ENCODE data around the gene JMY.

JMY gene

DNA sequence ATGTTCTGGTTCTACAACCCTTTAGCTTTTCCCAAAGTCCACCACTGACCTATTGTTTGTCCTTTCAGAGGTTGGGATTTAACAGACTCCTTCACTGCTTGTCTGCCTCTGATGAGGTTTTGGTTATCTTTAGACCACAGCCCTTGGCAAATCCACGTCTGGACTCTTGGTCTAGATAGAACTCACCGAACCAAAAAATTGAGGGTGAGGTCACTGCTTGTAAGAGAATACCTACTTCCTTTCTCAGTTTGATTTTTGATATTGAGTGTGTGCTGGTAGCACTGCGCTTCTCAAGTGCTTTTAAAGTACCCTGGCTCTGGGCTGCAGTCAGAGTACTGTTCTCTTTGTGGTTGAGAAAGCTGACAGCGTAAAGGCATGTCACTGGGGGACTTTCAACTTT lies 61.7 kb downstream of the JMY start:
- Histone ChIP-seq H3K14ac (ENCODE audit: low read length) (no peak overlapping the region), H3K36me3 (replicated peaks in 1 of 2; ENCODE audit: control insufficient read depth in 2 of 2, insufficient read depth in 2 of 2, low read length in 2 of 2) (peaks cover 2 to 28% of the 10 kb centered on the region in 2 donors), H2BK15ac (ENCODE audit: low read length) (no peak overlapping the region), H3K18ac (ENCODE audit: low read length) (no peak overlapping the region), H3K4me3 (ENCODE audit: low read length in 2 of 2) (no peak overlapping the region), H2BK5ac (ENCODE audit: low read length) (no peak overlapping the region), H4K91ac (ENCODE audit: low read depth, low read length, poor library complexity) (no peak overlapping the region), H3K4me2 (ENCODE audit: insufficient read depth, low read length, poor library complexity, severe bottlenecking) (no peak overlapping the region), H3K27ac (replicated peaks; ENCODE audit: low read length) (no peak overlapping the region), H3K9ac (ENCODE audit: low read depth, low read length, poor library complexity) (no peak overlapping the region), H2AFZ (ENCODE audit: low read length) (no peak overlapping the region), H2BK12ac (ENCODE audit: low read length) (no peak overlapping the region), H2AK5ac (ENCODE audit: low read depth, low read length) (no peak overlapping the region), H3K27me3 (ENCODE audit: control insufficient read depth in 3 of 3, insufficient read depth in 3 of 3, low read depth in 1 of 3, low read length in 3 of 3) (no peaks in the 10 kb centered on the region), H4K8ac (ENCODE audit: low read depth, low read length) (no peak overlapping the region), H2BK120ac (ENCODE audit: low read depth, low read length) (no peak overlapping the region), H3K4me1 (ENCODE audit: control insufficient read depth in 2 of 2, insufficient read depth in 1 of 2, low read depth in 1 of 2, low read length in 2 of 2) (no peaks in the 10 kb centered on the region), H3K79me1 (ENCODE audit: low read depth, low read length) (no peaks in the 10 kb centered on the region), H3K4ac (ENCODE audit: low read length) (no peak overlapping the region), H3K9me3 (replicated peaks in 1 of 2; ENCODE audit: control insufficient read depth in 2 of 2, insufficient read depth in 1 of 2, low read depth in 1 of 2, low read length in 2 of 2) (no peaks in the 10 kb centered on the region), H3K23ac (ENCODE audit: low read depth, low read length, poor library complexity) (no peak overlapping the region)
- DNase-seq (ENCODE audit: low spot score) = no peak
- no CpG with 5 or more reads among the region's 4 CpGs for WGBS, 2 donors (ENCODE audit: extremely low coverage in 2 of 2, insufficient read length in 2 of 2, insufficient replicate concordance in 1 of 2)

DNA sequence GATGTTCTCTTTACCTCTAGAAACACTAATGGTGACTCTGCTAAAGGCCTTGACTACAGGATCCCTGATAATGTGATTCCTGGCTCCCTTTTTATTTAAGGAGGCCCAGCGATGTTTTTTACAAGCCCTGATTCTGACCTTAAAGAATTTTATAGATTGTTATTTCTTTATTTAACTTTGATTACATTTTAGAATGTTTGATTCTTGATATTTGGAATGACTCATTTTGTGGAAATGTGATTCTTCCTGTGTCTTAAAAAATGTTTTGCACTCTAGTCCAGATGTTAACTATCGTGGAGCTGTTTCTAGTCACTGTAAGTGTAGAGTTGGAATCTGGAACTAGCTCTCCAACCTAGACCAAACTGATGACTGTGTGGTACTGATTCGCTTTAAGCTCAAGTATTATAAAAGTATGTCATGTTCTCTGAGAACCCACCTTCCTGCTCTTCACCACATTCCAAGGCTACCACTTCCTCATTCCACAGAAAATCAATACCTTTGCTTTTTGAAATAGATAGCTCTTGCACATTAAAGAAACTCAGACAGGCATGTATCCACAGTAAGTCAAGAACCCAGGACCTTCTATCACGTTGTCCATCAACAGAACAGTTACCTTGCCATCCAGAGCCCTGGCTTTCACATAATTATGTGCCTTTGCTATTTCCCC lies 65.2 kb downstream of the JMY start:
- no peak overlapping the region for H2BK5ac ChIP-seq (ENCODE audit: low read length)
- no peak overlapping the region for H3K4me2 ChIP-seq (ENCODE audit: insufficient read depth, low read length, poor library complexity, severe bottlenecking)
- H3K4me1 ChIP-seq (ENCODE audit: control insufficient read depth in 2 of 2, insufficient read depth in 1 of 2, low read depth in 1 of 2, low read length in 2 of 2) = no peaks in the 10 kb centered on the region
- no peaks in the 10 kb centered on the region for H3K27me3 ChIP-seq (ENCODE audit: control insufficient read depth in 3 of 3, insufficient read depth in 3 of 3, low read depth in 1 of 3, low read length in 3 of 3)
- no peak for DNase-seq (ENCODE audit: low spot score)
- H3K18ac ChIP-seq (ENCODE audit: low read length) = no peak overlapping the region
- H3K9me3 ChIP-seq (replicated peaks in 1 of 2; ENCODE audit: control insufficient read depth in 2 of 2, insufficient read depth in 1 of 2, low read depth in 1 of 2, low read length in 2 of 2) = no peaks in the 10 kb centered on the region
- no peak overlapping the region for H2BK15ac ChIP-seq (ENCODE audit: low read length)
- no peak overlapping the region for H3K9ac ChIP-seq (ENCODE audit: low read depth, low read length, poor library complexity)
- H3K14ac ChIP-seq (ENCODE audit: low read length) = no peak overlapping the region
- no peak overlapping the region for H2BK120ac ChIP-seq (ENCODE audit: low read depth, low read length)
- no peak overlapping the region for H4K91ac ChIP-seq (ENCODE audit: low read depth, low read length, poor library complexity)
- WGBS, 2 donors (ENCODE audit: extremely low coverage in 2 of 2, insufficient read length in 2 of 2, insufficient replicate concordance in 1 of 2) = no CpG with 5 or more reads among the region's 4 CpGs
- no peak overlapping the region for H3K4ac ChIP-seq (ENCODE audit: low read length)
- H2AK5ac ChIP-seq (ENCODE audit: low read depth, low read length) = no peak overlapping the region
- no peak overlapping the region for H3K27ac ChIP-seq (replicated peaks; ENCODE audit: low read length)
- peaks cover 2 to 29% of the 10 kb centered on the region in 2 donors for H3K36me3 ChIP-seq (replicated peaks in 1 of 2; ENCODE audit: control insufficient read depth in 2 of 2, insufficient read depth in 2 of 2, low read length in 2 of 2)
- H4K8ac ChIP-seq (ENCODE audit: low read depth, low read length) = no peak overlapping the region
- H3K23ac ChIP-seq (ENCODE audit: low read depth, low read length, poor library complexity) = no peak overlapping the region
- no peak overlapping the region for H2BK12ac ChIP-seq (ENCODE audit: low read length)
- H3K4me3 ChIP-seq (ENCODE audit: low read length in 2 of 2) = no peak overlapping the region
- no peaks in the 10 kb centered on the region for H3K79me1 ChIP-seq (ENCODE audit: low read depth, low read length)
- H2AFZ ChIP-seq (ENCODE audit: low read length) = no peak overlapping the region

DNA sequence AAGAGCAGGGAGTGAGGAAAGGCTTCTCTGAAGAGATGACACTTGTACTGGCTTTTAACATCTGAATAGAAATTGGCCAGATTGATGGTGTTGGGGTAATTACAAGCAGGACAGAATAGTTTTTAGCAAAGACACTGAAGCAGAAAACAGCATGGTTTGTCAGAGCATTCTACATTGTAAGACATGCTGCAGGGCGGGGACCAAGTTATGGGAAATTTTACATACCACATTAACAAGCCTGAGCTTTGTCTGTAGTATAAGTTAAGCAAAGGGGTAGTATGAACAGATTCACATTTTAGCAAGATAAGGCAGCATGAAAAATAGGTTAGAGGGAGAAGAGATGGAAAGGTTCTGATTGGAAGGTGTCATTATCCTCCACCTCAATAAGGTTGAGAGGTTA lies 66.5 kb downstream of the JMY start:
- no peak overlapping the region for H4K8ac ChIP-seq (ENCODE audit: low read depth, low read length)
- no peak for DNase-seq (ENCODE audit: low spot score)
- H3K9me3 ChIP-seq (replicated peaks in 1 of 2; ENCODE audit: control insufficient read depth in 2 of 2, insufficient read depth in 1 of 2, low read depth in 1 of 2, low read length in 2 of 2) = no peaks in the 10 kb centered on the region
- H3K4ac ChIP-seq (ENCODE audit: low read length) = no peak overlapping the region
- H2AK5ac ChIP-seq (ENCODE audit: low read depth, low read length) = no peak overlapping the region
- H3K4me3 ChIP-seq (ENCODE audit: low read length in 2 of 2) = no peak overlapping the region
- H3K18ac ChIP-seq (ENCODE audit: low read length) = no peak overlapping the region
- H3K14ac ChIP-seq (ENCODE audit: low read length) = no peak overlapping the region
- H2BK120ac ChIP-seq (ENCODE audit: low read depth, low read length) = no peak overlapping the region
- no peaks in the 10 kb centered on the region for H3K79me1 ChIP-seq (ENCODE audit: low read depth, low read length)
- no peak overlapping the region for H2AFZ ChIP-seq (ENCODE audit: low read length)
- H3K36me3 ChIP-seq (replicated peaks in 1 of 2; ENCODE audit: control insufficient read depth in 2 of 2, insufficient read depth in 2 of 2, low read length in 2 of 2) = peaks cover 2 to 41% of the 10 kb centered on the region in 2 donors
- H3K4me2 ChIP-seq (ENCODE audit: insufficient read depth, low read length, poor library complexity, severe bottlenecking) = no peak overlapping the region
- H3K27me3 ChIP-seq (ENCODE audit: control insufficient read depth in 3 of 3, insufficient read depth in 3 of 3, low read depth in 1 of 3, low read length in 3 of 3) = no peaks in the 10 kb centered on the region
- no peak overlapping the region for H2BK12ac ChIP-seq (ENCODE audit: low read length)
- H2BK15ac ChIP-seq (ENCODE audit: low read length) = no peak overlapping the region
- H3K27ac ChIP-seq (replicated peaks; ENCODE audit: low read length) = no peak overlapping the region
- no peak overlapping the region for H2BK5ac ChIP-seq (ENCODE audit: low read length)
- H3K9ac ChIP-seq (ENCODE audit: low read depth, low read length, poor library complexity) = no peak overlapping the region
- H3K23ac ChIP-seq (ENCODE audit: low read depth, low read length, poor library complexity) = no peak overlapping the region
- H4K91ac ChIP-seq (ENCODE audit: low read depth, low read length, poor library complexity) = no peak overlapping the region
- no peaks in the 10 kb centered on the region for H3K4me1 ChIP-seq (ENCODE audit: control insufficient read depth in 2 of 2, insufficient read depth in 1 of 2, low read depth in 1 of 2, low read length in 2 of 2)
- WGBS, 2 donors (ENCODE audit: extremely low coverage in 2 of 2, insufficient read length in 2 of 2, insufficient replicate concordance in 1 of 2) = no CpG with 5 or more reads among the region's 1 CpG

DNA sequence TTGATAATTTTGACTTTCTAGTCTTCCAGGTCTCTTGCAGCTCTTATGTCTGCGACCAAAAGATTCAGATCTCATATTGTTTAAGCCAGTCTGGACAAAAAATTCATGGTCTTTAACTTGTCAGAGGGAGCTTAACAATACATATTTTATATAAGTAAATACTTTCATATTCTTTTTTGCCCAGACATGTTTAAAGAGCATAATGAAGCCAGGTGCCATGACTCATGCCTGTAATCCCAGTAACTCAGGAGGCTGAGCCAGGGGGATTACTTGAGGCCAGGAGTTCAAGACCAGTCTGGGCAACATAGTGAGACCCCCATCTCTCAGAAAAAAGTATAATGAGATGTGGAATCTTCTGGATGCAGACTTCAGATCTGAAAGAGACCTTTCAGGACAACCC lies 69.8 kb downstream of the JMY start:
- H4K91ac ChIP-seq (ENCODE audit: low read depth, low read length, poor library complexity) = no peak overlapping the region
- no CpG with 5 or more reads among the region's 1 CpG for WGBS, 2 donors (ENCODE audit: extremely low coverage in 2 of 2, insufficient read length in 2 of 2, insufficient replicate concordance in 1 of 2)
- H3K4me1 ChIP-seq (ENCODE audit: control insufficient read depth in 2 of 2, insufficient read depth in 1 of 2, low read depth in 1 of 2, low read length in 2 of 2) = no peaks in the 10 kb centered on the region
- no peak overlapping the region for H3K4me2 ChIP-seq (ENCODE audit: insufficient read depth, low read length, poor library complexity, severe bottlenecking)
- DNase-seq (ENCODE audit: low spot score) = no peak
- H3K4me3 ChIP-seq (ENCODE audit: low read length in 2 of 2) = no peak overlapping the region
- no peak overlapping the region for H3K4ac ChIP-seq (ENCODE audit: low read length)
- H3K9me3 ChIP-seq (replicated peaks in 1 of 2; ENCODE audit: control insufficient read depth in 2 of 2, insufficient read depth in 1 of 2, low read depth in 1 of 2, low read length in 2 of 2) = no peaks in the 10 kb centered on the region
- no peak overlapping the region for H2BK15ac ChIP-seq (ENCODE audit: low read length)
- H3K27me3 ChIP-seq (ENCODE audit: control insufficient read depth in 3 of 3, insufficient read depth in 3 of 3, low read depth in 1 of 3, low read length in 3 of 3) = no peaks in the 10 kb centered on the region
- H3K14ac ChIP-seq (ENCODE audit: low read length) = no peak overlapping the region
- no peak overlapping the region for H2AK5ac ChIP-seq (ENCODE audit: low read depth, low read length)
- H3K23ac ChIP-seq (ENCODE audit: low read depth, low read length, poor library complexity) = no peak overlapping the region
- H3K79me1 ChIP-seq (ENCODE audit: low read depth, low read length) = no peaks in the 10 kb centered on the region
- H2BK5ac ChIP-seq (ENCODE audit: low read length) = no peak overlapping the region
- no peak overlapping the region for H2BK12ac ChIP-seq (ENCODE audit: low read length)
- H4K8ac ChIP-seq (ENCODE audit: low read depth, low read length) = no peak overlapping the region
- H3K9ac ChIP-seq (ENCODE audit: low read depth, low read length, poor library complexity) = no peak overlapping the region
- H3K27ac ChIP-seq (replicated peaks; ENCODE audit: low read length) = no peak overlapping the region
- H3K18ac ChIP-seq (ENCODE audit: low read length) = no peak overlapping the region
- no peak overlapping the region for H2BK120ac ChIP-seq (ENCODE audit: low read depth, low read length)
- peaks cover 2 to 29% of the 10 kb centered on the region in 2 donors for H3K36me3 ChIP-seq (replicated peaks in 1 of 2; ENCODE audit: control insufficient read depth in 2 of 2, insufficient read depth in 2 of 2, low read length in 2 of 2)
- H2AFZ ChIP-seq (ENCODE audit: low read length) = no peak overlapping the region
